PFSK-1 (cell line): ENCODE results near the gene FBLN2.

ENCODE experiments used
- FOXP2 ChIP-seq: optimal IDR thresholded peaks from 2 replicates; pipeline ENCODE3; 2011; ENCODE audit warnings: borderline replicate concordance, control low read depth, inconsistent platforms; ENCODE audit not compliant: insufficient read depth; ENCODE audit errors: extremely low read length, extremely low read depth
- POLR2AphosphoS5 ChIP-seq: IDR thresholded peaks from 2 replicates; pipeline ENCODE4 v1.6.1; 2012; ENCODE audit warnings: low read depth, mild to moderate bottlenecking, control low read depth, low read length, moderate library complexity
- SIN3A ChIP-seq: IDR thresholded peaks from 2 replicates; pipeline ENCODE4 v1.6.1; 2012; ENCODE audit warnings: mild to moderate bottlenecking, low read length, moderate library complexity, borderline replicate concordance; ENCODE audit not compliant: insufficient read depth
- TAF1 ChIP-seq: IDR thresholded peaks from 2 replicates; pipeline ENCODE4 v1.6.1; 2012; ENCODE audit warnings: low read length, control low read depth, borderline replicate concordance; ENCODE audit not compliant: insufficient read depth
- TF ChIP-seq, protein P1 (sequence below), 2 experiments: IDR thresholded peaks; 2 replicates each; pipeline versions ENCODE4 v1.6.1 to v1.8.0; 2011 to 2012; ENCODE audit warnings: low read depth in 2 of 2, low read length in 2 of 2, control low read depth in 1 of 2, inconsistent platforms in 1 of 2, mild to moderate bottlenecking in 1 of 2, moderate library complexity in 1 of 2; ENCODE audit not compliant: insufficient read depth in 1 of 2

FBLN2 gene

DNA sequence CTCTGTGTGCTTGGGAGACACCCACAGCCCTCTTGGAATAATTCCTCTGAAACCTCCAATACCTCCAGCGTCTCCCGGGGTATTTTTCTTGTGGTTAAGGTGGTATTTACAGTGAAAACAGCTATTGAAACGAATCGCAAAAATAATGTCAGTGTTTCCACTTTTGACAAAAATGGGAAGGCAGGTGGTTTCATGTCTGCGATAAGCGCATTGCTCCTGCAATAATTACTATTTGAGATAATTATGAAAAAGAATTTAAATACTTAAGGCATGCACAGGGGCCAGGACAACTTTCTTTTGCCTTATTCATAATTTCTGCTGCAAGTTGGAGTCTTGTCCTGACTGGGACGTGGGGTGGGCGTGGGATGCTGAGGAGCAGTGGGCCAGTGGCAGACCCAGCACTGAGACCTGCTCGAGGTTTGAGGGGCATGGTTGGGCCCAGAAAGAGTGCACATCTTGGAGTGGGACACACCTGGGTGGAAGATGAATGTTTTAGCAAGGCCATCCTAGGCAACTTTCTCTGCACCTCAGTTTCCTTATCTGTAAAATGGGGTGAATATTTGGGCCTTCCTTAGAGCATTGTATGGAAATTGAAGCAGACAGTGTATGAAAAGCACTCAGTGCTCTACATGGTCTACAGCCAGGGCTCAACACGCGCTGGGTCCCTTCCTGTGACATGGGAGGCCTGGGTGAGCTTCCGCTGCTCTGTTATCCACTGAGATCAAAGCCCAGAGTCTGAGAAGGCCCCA, 110.5 kb downstream of the FBLN2 start:
- no peak for TF ChIP-seq POLR2AphosphoS5
- TF ChIP-seq, protein P1, sequence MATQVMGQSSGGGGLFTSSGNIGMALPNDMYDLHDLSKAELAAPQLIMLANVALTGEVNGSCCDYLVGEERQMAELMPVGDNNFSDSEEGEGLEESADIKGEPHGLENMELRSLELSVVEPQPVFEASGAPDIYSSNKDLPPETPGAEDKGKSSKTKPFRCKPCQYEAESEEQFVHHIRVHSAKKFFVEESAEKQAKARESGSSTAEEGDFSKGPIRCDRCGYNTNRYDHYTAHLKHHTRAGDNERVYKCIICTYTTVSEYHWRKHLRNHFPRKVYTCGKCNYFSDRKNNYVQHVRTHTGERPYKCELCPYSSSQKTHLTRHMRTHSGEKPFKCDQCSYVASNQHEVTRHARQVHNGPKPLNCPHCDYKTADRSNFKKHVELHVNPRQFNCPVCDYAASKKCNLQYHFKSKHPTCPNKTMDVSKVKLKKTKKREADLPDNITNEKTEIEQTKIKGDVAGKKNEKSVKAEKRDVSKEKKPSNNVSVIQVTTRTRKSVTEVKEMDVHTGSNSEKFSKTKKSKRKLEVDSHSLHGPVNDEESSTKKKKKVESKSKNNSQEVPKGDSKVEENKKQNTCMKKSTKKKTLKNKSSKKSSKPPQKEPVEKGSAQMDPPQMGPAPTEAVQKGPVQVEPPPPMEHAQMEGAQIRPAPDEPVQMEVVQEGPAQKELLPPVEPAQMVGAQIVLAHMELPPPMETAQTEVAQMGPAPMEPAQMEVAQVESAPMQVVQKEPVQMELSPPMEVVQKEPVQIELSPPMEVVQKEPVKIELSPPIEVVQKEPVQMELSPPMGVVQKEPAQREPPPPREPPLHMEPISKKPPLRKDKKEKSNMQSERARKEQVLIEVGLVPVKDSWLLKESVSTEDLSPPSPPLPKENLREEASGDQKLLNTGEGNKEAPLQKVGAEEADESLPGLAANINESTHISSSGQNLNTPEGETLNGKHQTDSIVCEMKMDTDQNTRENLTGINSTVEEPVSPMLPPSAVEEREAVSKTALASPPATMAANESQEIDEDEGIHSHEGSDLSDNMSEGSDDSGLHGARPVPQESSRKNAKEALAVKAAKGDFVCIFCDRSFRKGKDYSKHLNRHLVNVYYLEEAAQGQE (IDR thresholded peaks at IDR 0.05; ENCODE audit: insufficient read depth in 1 of 2, low read depth in 2 of 2, low read length in 2 of 2): no peak
- no peak for TF ChIP-seq SIN3A
- no peak for TF ChIP-seq FOXP2
- TF ChIP-seq TAF1: no peak

DNA sequence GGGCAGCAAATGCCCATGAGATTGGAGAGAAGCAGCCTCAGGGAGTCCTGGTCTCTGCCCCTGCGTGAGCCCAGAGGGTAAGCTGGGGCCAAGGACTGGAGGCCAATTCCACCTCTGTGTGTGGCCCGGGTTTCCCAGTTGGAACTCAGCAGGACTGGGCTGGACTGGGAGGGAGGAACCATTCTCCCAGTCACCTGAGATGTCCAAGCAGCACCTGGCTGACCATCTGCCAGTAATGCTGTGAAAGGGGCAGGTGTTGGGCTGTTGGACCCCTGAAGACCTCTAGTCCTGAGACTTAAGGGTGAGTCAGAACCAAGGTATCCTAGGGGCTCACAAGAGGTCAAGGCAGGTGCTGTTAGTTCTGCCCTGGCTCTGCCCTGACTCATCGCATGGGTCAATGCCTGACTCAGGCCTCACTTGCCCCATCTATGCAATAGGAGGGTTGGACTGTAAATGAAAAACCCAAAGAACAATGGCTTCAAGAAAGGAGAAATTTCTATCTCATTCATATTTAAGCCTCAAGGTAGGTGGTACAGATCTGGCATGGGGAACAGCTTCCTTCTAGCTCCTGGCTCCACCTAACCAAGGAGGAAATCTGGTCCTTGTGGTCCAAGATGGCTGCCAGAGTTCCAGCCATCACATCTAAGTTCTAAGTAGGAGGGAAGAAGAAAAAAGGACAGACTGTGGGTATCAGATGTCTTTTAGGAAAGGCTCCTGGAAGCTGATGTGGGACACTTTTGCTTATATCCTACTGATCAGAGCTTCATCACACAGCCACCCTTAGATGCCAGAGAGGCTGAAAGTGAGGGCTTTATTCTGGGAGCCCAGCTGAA, 111.3 kb downstream of the FBLN2 start:
- no peak for TF ChIP-seq TAF1
- TF ChIP-seq POLR2AphosphoS5: no peak
- TF ChIP-seq, protein P1 (IDR thresholded peaks at IDR 0.05; ENCODE audit: insufficient read depth in 1 of 2, low read depth in 2 of 2, low read length in 2 of 2): no peak
- TF ChIP-seq FOXP2: no peak
- no peak for TF ChIP-seq SIN3A

DNA sequence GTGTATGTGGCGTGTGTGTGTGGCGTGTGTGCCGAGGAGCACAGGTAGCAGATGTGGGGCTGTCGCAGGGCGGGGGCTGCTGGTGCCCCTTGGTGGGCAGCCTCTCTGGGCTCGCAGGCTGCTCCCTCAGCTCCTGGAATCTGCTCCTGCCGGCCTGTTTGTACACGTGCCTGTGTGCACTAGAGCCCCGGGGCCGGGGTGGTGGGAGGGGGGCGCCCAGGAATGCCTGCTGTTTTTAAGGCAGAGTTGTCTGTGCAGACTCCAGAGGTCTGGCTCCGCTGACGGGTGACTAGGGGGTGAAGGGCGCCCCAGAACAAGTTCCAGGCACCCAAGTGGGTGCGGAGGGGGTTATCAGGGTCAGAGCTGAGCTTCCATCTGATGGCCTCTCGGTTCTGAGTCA, 112.2 kb downstream of the FBLN2 start:
- no peak for TF ChIP-seq TAF1
- no peak for TF ChIP-seq FOXP2
- TF ChIP-seq POLR2AphosphoS5: no peak
- TF ChIP-seq, protein P1 (IDR thresholded peaks at IDR 0.05; ENCODE audit: insufficient read depth in 1 of 2, low read depth in 2 of 2, low read length in 2 of 2): no peak
- no peak for TF ChIP-seq SIN3A

DNA sequence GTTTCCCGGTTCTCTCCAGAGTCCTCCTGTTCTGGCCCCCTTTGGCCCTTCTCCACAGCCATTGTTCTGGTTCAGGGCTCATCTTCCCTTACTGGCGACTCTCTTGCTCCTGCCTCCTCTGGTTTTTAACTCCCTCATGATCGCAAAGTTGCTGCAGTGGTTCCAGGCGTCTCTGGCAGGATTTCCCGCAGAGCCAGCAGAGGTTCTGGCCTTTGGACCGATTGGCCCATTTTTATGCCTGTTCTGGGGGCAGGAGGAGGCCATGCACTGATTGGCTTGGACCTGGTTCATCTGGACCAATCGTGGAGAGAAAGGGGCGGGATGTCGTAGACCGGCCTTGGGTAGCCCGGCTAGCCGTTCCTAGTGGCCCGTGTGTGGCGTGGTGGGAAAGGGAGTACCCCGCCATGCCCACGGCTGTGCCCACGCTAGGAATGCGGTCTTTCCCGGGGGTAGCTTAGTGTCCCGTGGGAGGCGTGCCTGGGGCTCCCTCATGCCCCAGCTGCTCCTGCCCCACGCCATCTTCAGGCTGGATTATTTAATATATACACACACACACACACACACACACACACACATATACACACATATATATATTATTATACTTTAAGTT, 113.4 kb downstream of the FBLN2 start:
- TF ChIP-seq, protein P1 (IDR thresholded peaks at IDR 0.05; ENCODE audit: insufficient read depth in 1 of 2, low read depth in 2 of 2, low read length in 2 of 2): no peak
- no peak for TF ChIP-seq SIN3A
- no peak for TF ChIP-seq FOXP2
- no peak for TF ChIP-seq POLR2AphosphoS5
- no peak for TF ChIP-seq TAF1
